NT2/D1 (cell line): ENCODE measurements around the gene CEP162.
"Not testable (repeated sequence)": the region's sequence is repeated elsewhere in the genome, so short reads cannot be mapped to it uniquely, and the experiment has no call there.

Source experiments
- DNase-seq: peaks from one replicate; pipeline ENCODE4 v3.0.0-alpha.2; 2011; ENCODE audit warnings: low read depth, low spot score
- H3K27me3 ChIP-seq: 2 replicates; pipeline ENCODE4 v1.6.0; 2011; ENCODE audit warnings: mild to moderate bottlenecking; ENCODE audit not compliant: insufficient read length, insufficient read depth
- H3K36me3 ChIP-seq: 2 replicates; pipeline ENCODE4 v1.6.1; 2011; ENCODE audit warnings: mild to moderate bottlenecking, low read length, mixed read lengths; ENCODE audit not compliant: insufficient read depth, insufficient read length
- H3K4me1 ChIP-seq: 2 replicates; pipeline ENCODE4 v1.5.1; 2011; ENCODE audit not compliant: insufficient read depth, insufficient read length
- H3K4me3 ChIP-seq: 2 replicates; pipeline ENCODE4 v1.5.1; 2011; ENCODE audit warnings: low read depth; ENCODE audit not compliant: insufficient read length
- H3K9ac ChIP-seq: 2 replicates; pipeline ENCODE4 v1.6.0; 2011; ENCODE audit warnings: low read depth; ENCODE audit not compliant: insufficient read length
- H3K9me3 ChIP-seq: 2 replicates; pipeline ENCODE4 v1.5.1; 2011; ENCODE audit warnings: mild to moderate bottlenecking, low read length; ENCODE audit not compliant: insufficient read depth
- SUZ12 ChIP-seq: IDR thresholded peaks from 2 replicates; pipeline ENCODE4 v1.6.1; 2011; ENCODE audit not compliant: insufficient read length, insufficient read depth; ENCODE audit errors: extremely low read depth
- YY1 ChIP-seq: IDR thresholded peaks from 2 replicates; pipeline ENCODE4 v1.6.1; 2011; ENCODE audit not compliant: insufficient read length, insufficient read depth
- ZNF274 ChIP-seq: IDR thresholded peaks from 2 replicates; pipeline ENCODE4 v1.6.1; 2011; ENCODE audit warnings: mild to moderate bottlenecking, low read depth, low read length

CEP162 gene

GRCh38 chr6:84197708-84198107 lies 29.7 kb downstream of the CEP162 start:
- H3K4me1 ChIP-seq = no peaks in the 10 kb centered on the region
- peaks cover 11% of the 10 kb centered on the region for H3K36me3 ChIP-seq
- TF ChIP-seq SUZ12 (no peak), ZNF274 (no peak), YY1 (no peak)
- no peaks in the 10 kb centered on the region for H3K9me3 ChIP-seq
- no peak for DNase-seq
- no peak overlapping the region for H3K9ac ChIP-seq
- no peaks in the 10 kb centered on the region for H3K27me3 ChIP-seq
- no peak overlapping the region for H3K4me3 ChIP-seq

GRCh38 chr6:84193114-84193708 lies 34.2 kb downstream of the CEP162 start:
- Histone ChIP-seq H3K36me3 (peaks cover 23% of the 10 kb centered on the region), H3K9ac (no peak overlapping the region), H3K27me3 (no peaks in the 10 kb centered on the region), H3K4me1 (no peaks in the 10 kb centered on the region), H3K9me3 (no peaks in the 10 kb centered on the region), H3K4me3 (no peak overlapping the region)
- DNase-seq = no peak
- TF ChIP-seq SUZ12 (no peak), ZNF274 (no peak), YY1 (no peak)

GRCh38 chr6:84191802-84192201 lies 35.6 kb downstream of the CEP162 start:
- no peak for TF ChIP-seq YY1
- no peak for TF ChIP-seq ZNF274
- no peak for TF ChIP-seq SUZ12
- H3K4me3 ChIP-seq = no peak overlapping the region
- DNase-seq = no peak
- no peak overlapping the region for H3K9ac ChIP-seq
- no peaks in the 10 kb centered on the region for H3K27me3 ChIP-seq
- H3K36me3 ChIP-seq = peaks cover 20% of the 10 kb centered on the region
- no peaks in the 10 kb centered on the region for H3K4me1 ChIP-seq
- H3K9me3 ChIP-seq = no peaks in the 10 kb centered on the region

- not testable (repeated sequence) for H3K9ac ChIP-seq, H3K27me3 ChIP-seq, H3K4me3 ChIP-seq, DNase-seq, H3K4me1 ChIP-seq, H3K9me3 ChIP-seq
- H3K36me3 ChIP-seq = peaks cover 24% of the 10 kb centered on the region
Measured at GRCh38 chr6:84189356-84189755, 38.1 kb downstream of the CEP162 start.

- DNase-seq = no peak
- Histone ChIP-seq H3K9ac (no peak overlapping the region), H3K4me1 (no peaks in the 10 kb centered on the region), H3K4me3 (no peak overlapping the region), H3K27me3 (no peaks in the 10 kb centered on the region), H3K9me3 (no peaks in the 10 kb centered on the region), H3K36me3 (peaks cover 8% of the 10 kb centered on the region)
- TF ChIP-seq YY1 (no peak), ZNF274 (no peak), SUZ12 (no peak)
Measured at GRCh38 chr6:84183430-84183829, 44.0 kb downstream of the CEP162 start.

GRCh38 chr6:84182001-84182400 lies 45.4 kb downstream of the CEP162 start:
- Histone ChIP-seq H3K4me1 (no peaks in the 10 kb centered on the region), H3K9ac (no peak overlapping the region), H3K27me3 (no peaks in the 10 kb centered on the region), H3K9me3 (no peaks in the 10 kb centered on the region), H3K36me3 (peaks cover 8% of the 10 kb centered on the region), H3K4me3 (no peak overlapping the region)
- no peak for TF ChIP-seq YY1
- no peak for TF ChIP-seq ZNF274
- TF ChIP-seq SUZ12 = no peak
- DNase-seq = no peak

GRCh38 chr6:84177241-84177640 lies 50.2 kb downstream of the CEP162 start:
- Histone ChIP-seq H3K4me3 (no peak overlapping the region), H3K4me1 (no peaks in the 10 kb centered on the region), H3K9ac (no peak overlapping the region), H3K27me3 (no peaks in the 10 kb centered on the region), H3K9me3 (no peaks in the 10 kb centered on the region), H3K36me3 (no peaks in the 10 kb centered on the region)
- DNase-seq = no peak
- TF ChIP-seq SUZ12 (no peak), ZNF274 (no peak), YY1 (no peak)
